ENCODE data around the gene CSNK1G2.

Gene CSNK1G2

GRCh38 chr19:1999856-2000515, 59.0 kb downstream of the CSNK1G2 start:
- H3K4me3 ChIP-seq (ENCODE audit: low read depth, low read length), result no peak overlapping the region
- DNase-seq (ENCODE audit: low read depth), result no peak
- TF ChIP-seq POLR2A (IDR thresholded peaks at IDR 0.05; ENCODE audit: extremely low read depth, insufficient read length) (no peak), MAX (IDR thresholded peaks at IDR 0.05; ENCODE audit: low read depth, low read length) (no peak), MYC (IDR thresholded peaks at IDR 0.05; ENCODE audit: low read depth, low read length) (no peak), CTCF (IDR thresholded peaks at IDR 0.05; ENCODE audit: low read depth, low read length) (no peak)

GRCh38 chr19:2003874-2004273, 62.9 kb downstream of the CSNK1G2 start:
- DNase-seq (ENCODE audit: low read depth), result no peak
- no peak overlapping the region for H3K4me3 ChIP-seq (ENCODE audit: low read depth, low read length)
- TF ChIP-seq MAX (IDR thresholded peaks at IDR 0.05; ENCODE audit: low read depth, low read length) (no peak), POLR2A (IDR thresholded peaks at IDR 0.05; ENCODE audit: extremely low read depth, insufficient read length) (no peak), CTCF (IDR thresholded peaks at IDR 0.05; ENCODE audit: low read depth, low read length) (no peak), MYC (IDR thresholded peaks at IDR 0.05; ENCODE audit: low read depth, low read length) (no peak)

- no peak for DNase-seq (ENCODE audit: low read depth)
- no peak overlapping the region for H3K4me3 ChIP-seq (ENCODE audit: low read depth, low read length)
- TF ChIP-seq POLR2A (IDR thresholded peaks at IDR 0.05; ENCODE audit: extremely low read depth, insufficient read length) (no peak), MAX (IDR thresholded peaks at IDR 0.05; ENCODE audit: low read depth, low read length) (no peak), CTCF (IDR thresholded peaks at IDR 0.05; ENCODE audit: low read depth, low read length) (no peak), MYC (IDR thresholded peaks at IDR 0.05; ENCODE audit: low read depth, low read length) (no peak)
Measured at GRCh38 chr19:2010135-2010668, 69.2 kb downstream of the CSNK1G2 start.

- TF ChIP-seq MYC (IDR thresholded peaks at IDR 0.05; ENCODE audit: low read depth, low read length) (no peak), CTCF (IDR thresholded peaks at IDR 0.05; ENCODE audit: low read depth, low read length) (no peak), MAX (IDR thresholded peaks at IDR 0.05; ENCODE audit: low read depth, low read length) (no peak), POLR2A (IDR thresholded peaks at IDR 0.05; ENCODE audit: extremely low read depth, insufficient read length) (no peak)
- no peak for DNase-seq (ENCODE audit: low read depth)
- H3K4me3 ChIP-seq (ENCODE audit: low read depth, low read length), result no peak overlapping the region
Measured at GRCh38 chr19:2011169-2011568, 70.2 kb downstream of the CSNK1G2 start.

GRCh38 chr19:2012941-2013682, 72.1 kb downstream of the CSNK1G2 start:
- H3K4me3 ChIP-seq (ENCODE audit: low read depth, low read length), result no peak overlapping the region

More at GRCh38 chr19:2012941-2013682, 72.1 kb downstream of the CSNK1G2 start:
- TF ChIP-seq MYC (IDR thresholded peaks at IDR 0.05; ENCODE audit: low read depth, low read length) (no peak), CTCF (IDR thresholded peaks at IDR 0.05; ENCODE audit: low read depth, low read length) (no peak), MAX (IDR thresholded peaks at IDR 0.05; ENCODE audit: low read depth, low read length) (no peak), POLR2A (IDR thresholded peaks at IDR 0.05; ENCODE audit: extremely low read depth, insufficient read length) (no peak)
- DNase-seq (ENCODE audit: low read depth), result no peak
